Activated CD4-positive, CD25-positive, alpha-beta regulatory T cell treated with anti-CD3 and anti-CD28 coated beads, Interleukin-2, amount 50 U/mL, for 24 hours (primary cell): ENCODE measurements around the gene TICAM1.
"Not testable (repeated sequence)": the region's sequence is repeated elsewhere in the genome, so short reads cannot be mapped to it uniquely, and the experiment has no call there.

Experiments used
- ATAC-seq, 2 donors: fragments of 150-1000 bp; cut with Tn5 transposase; one replicate each; pipeline ENCODE4 v1.10.0; 2021; ENCODE audit warnings: mild to moderate bottlenecking in 1 of 2, moderate library complexity in 1 of 2

Gene TICAM1

DNA sequence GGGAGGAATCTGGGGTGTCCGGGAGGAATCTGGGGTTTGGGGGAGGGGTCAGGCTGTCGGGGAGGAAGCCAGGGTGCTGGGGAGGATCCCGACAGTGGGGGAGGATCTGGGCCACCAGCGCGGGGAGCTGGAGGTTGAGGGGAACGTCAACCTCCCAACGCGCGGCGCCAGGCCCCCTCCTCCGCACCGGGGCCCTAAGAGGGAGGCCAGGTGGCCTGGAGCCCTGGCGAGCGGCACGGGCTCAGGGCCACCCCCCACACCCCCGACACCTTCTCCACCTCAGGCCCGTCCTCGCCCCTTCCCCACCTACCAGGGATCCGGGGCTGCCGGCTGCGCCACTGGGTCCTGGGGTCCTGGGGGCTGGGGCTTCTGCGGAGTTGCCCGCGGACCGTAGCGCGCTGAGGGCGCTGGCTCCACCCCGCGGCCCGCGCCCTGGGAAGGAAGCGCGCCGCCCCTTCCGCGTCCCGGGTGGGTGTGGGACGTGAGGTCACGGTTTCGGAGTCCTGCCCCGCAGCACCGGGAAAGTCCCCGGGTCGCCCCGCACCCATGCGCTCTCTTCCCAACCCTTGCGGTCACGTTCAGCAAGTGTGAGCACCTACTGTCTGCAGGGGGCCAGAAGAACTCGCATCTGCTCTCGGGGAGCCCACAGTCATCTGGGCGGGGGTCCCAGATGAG is at the start of gene TICAM1:
Gene TICAM1, minus strand, starts transcription at position 409 of the 675 bp plus-strand sequence. CDS start 13,335 bp downstream, outside the sequence.
- ATAC-seq = peak; percentile 93 to 94

DNA sequence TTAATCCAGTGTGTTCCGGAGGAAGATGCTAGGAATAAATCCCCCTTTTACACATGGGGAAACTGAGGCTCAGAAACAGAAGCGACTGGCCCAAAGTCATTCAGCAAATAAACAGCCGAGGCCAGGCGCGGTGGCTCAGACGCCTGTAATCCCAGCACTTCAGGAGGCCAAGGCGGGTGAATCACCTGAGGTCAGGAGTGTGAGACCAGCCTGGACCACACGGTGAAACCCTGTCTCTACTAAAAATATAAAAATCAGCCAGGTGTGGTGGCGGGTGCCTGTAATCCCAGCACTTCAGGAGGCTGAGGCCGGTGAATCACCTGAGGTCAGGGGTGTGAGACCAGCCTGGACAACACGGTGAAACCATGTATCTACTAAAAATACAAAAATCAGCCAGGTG is 47.5 kb upstream of the TICAM1 start:
- no peak for ATAC-seq

DNA sequence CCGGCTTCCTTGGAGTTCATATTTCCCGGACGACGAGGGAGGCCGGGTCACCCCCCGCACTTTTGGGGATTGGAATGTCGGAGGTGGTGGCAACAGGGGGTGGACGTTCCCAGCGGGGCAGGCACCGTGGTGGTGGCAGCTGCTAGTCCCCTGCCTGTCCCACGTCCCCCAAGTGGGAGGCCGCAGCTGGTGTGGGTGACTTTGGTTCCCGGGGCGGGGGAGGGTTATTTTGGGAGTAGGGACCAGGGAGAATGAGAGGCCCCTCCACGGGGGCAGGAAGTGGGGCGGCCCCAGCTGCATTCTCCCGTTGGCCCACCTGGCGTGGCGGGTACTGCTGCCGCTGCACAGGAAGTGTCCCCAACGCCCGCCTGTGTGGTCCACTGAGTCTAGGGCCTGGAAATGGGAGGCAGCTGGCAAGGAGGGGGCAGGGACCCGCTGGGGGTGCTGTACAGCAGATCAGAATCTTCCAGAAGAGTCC is 47.0 kb upstream of the TICAM1 start:
- no peak for ATAC-seq

DNA sequence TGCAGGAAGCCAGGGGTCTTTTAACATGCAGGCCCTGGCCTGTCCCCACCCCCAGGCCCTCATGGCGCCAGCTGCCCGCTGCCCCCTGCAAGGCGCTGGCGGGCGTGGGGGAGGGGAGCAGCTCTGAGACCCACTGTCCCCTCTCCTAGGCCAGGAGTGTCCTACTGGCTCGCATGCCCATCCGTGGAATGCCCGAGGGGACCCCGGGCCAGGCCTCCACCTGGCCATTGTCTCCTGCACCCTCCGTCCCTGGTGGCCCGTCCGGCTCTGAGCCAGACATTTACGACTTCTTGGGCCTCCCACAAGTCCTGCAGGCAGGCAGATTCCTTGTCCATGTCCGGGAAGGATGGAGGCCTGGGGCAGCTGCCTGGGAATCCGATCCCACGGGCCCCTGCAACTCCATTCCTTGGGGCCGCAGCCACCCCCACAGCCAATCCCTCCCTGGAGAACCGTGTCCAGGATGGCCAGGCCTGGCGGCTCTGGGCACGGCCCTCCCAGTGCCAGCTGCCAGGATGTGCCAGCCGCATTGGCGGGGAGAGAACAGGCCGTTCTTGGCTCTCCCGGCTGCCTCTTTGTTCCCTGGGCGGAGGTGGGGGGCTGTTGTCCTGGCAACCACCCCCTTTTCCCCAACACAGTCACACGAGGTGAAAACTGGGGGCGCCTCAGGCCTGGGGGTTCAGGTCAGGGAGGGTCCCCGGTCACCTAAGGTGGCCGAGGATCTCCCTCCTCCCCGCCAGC is 46.4 kb upstream of the TICAM1 start:
- ATAC-seq = no peak

DNA sequence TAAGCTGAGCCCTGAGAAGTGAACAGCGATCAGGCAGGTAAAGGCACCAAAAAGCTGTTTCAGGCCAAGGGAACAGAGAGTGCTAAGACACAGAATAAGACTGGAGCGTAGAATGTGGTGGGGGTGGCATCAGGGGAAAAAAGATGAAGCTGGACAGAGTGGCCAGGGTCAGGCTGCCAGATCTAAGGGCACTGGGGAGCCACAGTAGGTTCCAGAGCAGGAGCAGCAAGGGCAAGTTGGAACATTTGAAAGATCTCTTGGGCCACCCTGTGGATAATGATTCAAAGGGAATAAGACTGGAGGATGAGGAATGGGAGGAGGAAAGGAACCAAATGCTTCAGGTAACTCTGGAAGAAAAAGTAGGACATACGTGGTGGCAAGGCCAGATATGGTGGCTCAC is 42.4 kb upstream of the TICAM1 start:
- ATAC-seq = no peak

DNA sequence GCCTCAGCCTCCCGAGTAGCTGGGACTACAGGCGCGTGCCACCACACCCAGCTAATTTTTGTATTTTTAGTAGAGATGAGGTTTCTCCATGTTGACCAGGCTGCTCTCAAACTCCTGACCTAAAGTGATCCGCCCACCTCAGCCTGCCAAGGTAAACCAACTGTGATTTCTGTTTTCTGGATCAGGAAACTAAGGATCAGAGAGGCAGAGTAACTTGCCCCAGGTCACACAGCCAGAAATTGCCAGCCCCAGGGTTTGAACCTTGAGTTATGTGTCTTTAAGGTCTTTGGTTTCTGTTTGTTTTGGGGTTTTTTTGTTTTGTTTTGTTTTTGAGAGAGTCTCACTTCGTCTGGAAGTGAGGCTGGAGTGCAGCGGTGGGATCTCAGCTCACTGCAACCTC is 40.2 kb upstream of the TICAM1 start:
- ATAC-seq = no peak

DNA sequence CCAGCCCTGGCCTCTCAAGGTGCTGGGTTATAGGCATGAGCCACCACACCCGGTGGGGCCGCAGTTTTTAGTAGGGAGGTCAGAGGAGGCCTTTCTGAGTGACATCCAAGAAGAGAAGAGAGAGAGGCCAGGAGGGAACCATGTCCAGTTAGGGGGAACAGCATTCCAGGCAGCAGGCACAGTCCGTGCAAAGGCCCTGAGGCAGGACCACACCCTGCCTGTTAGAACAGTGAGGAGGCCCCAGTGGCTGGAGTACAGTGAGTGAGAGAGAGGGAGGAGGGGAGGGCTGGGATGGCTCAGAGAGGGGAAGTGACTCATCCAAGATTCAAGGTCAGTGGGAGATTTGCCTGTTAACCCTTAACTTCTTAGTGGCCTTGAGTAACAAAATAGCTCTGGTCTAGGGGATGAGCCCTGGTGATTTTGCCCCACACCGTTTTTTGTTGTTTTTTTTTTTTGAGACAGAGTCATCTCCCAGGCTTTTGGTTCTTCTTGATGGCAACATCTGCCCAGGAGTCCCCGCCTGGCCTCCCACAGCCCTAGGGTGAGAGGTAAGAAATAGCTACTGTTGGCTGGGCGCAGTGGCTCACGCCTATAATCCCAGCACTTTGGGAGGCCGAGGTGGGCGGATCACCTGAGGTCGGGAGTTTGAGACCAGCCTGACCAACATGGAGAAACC is 38.7 kb upstream of the TICAM1 start:
- ATAC-seq = peak; percentile 18 to 23

DNA sequence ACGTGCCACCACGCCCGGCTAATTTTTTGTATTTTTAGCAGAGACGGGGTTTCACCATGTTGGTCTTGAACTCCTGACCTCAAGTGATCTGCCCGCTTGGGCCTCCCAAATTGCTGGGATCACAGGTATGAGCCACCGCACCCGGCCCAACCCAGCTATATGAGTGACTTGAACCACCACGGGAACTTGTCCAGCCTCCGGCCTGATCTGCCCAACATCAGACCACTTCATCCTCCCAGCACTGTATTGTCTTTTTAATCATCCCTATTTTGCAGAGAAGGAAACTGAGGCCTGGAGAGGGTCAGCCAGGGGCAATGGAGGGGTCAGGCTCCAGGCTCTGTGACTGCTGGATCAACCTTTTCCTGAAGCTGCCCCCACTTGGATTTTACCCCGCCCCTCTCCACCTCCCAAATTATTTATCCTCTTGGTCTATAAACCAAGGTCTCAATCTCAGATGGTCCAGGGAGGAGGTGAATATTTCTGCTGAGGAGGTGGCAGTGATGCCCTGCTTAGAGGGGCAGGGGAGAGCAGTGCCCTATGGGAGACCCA is 36.8 kb upstream of the TICAM1 start:
- no peak for ATAC-seq

DNA sequence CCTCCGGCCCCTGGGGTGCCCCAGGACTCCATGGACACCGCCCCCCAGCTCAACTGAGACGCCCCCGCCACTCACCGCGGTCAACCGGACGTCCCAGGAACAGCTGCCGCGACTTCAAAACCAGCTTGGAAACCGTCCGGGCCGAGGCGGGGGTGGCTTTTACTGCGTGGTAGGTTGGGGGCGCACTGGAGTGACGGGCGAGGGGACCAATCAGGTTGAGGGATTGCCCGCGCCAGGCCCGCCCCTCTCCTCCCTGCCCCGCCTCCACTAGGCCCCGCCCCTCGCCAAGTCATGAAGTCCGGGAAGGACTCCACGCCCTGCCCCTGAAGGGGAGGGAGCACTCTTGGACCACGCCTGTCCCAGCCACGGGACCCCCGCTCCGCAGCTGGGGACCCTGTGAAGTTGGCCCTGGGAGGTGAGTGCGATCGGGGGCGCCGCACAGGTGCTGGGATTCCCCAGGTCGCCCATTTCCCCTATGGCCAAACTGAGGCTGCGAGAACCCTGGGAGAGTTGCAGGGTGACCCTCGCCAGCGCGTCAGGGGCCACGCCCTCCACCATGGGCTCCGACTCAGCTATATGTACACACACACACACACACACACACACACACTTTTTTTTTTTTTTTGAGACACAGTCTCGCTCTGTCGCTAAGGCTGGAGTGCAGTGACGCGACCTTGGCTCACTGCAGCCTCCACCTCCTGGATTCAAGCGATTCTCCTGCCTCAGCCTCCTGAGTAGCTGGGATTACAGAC is 36.2 kb upstream of the TICAM1 start, which contains the start of gene PLIN3:
Gene PLIN3, minus strand, starts transcription at position 134 of the 752 bp plus-strand sequence. CDS start 6,273 bp downstream, outside the sequence.
- ATAC-seq = peak; percentile 92 to 94

DNA sequence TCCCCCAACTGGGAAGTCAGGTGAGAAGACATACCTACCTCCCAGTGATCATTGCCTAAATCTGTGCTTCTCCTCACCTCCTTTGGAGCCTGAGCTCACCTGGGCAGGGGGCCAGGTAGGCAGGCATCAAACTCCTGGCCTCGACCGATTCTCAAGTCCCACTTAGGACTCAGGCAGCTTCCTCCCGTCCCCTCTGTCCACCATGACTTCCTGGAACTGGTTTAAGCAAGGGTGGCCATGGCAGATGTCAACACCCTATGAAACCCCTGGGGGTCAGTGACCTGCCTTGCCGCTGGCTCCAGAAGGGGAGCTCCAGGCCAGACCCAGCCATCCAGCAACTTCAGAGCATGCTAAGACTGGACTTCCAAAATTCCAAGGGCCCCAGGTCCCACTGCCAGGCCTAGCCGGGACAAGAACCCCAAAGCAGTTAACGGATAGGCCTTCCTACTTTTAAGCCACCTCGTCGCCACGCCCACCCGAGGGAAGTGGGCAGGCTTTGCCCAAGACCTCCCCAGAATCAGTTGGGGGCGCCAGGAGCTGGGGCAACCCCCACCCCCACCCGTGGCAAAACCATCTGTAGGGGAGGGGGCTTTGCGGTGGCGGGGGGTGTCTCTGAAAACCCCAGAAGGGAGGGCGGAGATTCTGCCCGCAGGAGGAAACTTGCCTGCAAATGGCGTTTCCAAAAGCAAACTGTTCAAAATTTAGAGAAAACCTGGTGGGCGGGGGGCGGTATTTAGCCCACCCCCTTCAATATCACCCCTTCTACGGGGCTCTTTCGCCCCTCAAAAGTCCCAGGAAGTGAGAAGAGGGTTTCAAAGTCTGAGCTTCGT is 35.3 kb upstream of the TICAM1 start:
- ATAC-seq = no peak

DNA sequence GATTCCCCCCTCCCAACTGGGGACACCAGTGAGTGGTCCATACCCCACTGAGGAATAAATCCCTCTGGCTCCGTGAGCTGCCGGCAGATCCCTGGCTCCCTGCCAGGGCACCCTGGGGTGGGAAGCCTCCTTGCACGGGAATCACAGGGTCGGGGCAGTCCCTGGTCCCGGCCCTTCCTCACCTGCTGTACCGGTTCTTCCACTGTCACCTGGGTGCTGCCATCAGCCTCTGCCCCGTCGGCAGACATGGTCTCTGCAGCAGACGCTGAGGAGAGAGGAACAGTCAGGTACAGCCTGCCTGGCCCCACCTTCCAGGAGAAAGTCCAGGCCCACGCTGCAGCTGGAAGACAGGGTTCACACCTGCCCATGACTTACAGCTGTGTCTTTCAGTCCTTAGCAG is 29.6 kb upstream of the TICAM1 start:
- ATAC-seq = no peak

DNA sequence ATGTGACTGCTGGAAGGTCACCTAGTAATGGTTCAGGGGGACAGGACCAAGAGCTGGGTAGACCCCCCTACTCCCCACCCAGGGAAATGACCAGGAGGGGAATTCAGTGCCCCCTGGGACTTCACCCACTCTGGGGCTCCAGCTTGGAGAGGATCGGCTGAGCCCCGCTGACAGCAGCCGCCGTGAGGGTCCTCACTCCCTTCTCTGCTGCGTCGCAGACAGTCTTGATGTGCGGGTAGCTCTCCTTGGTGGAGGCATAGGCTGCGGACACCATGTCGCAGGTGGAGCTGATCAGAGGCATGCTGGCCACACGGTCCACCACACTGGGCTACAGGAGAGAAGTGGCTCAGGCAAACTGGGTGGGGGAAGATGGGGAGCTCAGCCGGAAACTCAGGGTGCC is 28.2 kb upstream of the TICAM1 start:
- ATAC-seq = no peak

DNA sequence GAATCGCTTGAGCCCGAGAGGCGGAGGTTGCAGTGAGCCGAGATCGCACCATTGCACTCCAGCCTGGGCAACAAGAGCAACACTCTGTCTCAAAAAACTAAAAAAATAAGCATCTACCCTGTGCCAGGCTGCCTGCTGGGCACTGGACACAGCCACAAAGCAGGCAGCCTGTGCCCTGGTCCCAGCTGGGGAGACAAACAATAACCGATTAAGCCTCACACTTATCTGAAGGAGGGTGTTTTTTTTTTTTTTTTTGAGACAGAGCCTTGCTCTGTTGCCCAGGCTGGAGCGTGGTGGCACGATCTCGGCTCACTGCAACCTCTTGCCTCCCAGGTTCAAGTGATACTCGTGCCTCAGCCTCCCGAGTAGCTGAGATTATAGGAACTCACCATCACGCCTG is 25.0 kb upstream of the TICAM1 start:
- not testable (repeated sequence) for ATAC-seq

DNA sequence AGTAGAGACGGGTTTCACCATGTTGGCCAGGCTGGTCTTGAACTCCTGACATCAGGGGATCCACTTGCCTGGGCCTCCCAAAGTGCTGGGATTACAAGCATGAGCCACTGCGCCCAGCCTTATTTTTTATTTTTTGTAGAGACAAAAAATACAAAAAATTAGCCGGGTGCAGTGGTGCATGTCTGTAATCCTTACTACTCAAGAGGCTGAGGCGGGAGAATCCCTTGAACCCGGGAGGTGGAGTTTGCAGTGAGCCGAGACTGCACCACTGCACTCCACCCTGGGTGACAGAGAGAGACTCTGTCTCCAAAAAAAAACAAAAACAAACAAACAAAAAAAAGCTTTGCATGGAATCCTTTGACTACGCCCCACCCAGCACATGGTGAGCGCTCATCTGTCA is 22.0 kb upstream of the TICAM1 start:
- ATAC-seq = not testable (repeated sequence)

DNA sequence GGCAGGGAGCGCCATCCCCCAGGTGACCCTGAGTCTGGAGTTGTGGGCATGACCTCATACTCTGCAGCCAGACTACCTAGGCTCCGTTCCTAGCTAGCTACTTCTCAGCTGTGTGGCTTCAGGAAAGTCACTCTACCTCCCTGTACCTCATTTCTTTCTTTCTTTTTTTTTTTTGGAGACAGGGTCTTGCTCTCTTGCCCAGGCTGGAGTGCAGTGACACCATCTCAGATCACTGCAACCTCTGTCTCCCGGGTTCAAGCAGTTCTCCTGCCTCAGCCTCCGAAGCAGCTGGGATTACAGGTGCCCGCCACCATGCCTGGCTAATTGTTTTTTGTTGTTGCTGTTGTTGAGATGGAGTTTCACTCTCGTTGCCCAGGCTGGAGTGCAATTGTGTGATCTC is 21.0 kb upstream of the TICAM1 start:
- no peak for ATAC-seq

DNA sequence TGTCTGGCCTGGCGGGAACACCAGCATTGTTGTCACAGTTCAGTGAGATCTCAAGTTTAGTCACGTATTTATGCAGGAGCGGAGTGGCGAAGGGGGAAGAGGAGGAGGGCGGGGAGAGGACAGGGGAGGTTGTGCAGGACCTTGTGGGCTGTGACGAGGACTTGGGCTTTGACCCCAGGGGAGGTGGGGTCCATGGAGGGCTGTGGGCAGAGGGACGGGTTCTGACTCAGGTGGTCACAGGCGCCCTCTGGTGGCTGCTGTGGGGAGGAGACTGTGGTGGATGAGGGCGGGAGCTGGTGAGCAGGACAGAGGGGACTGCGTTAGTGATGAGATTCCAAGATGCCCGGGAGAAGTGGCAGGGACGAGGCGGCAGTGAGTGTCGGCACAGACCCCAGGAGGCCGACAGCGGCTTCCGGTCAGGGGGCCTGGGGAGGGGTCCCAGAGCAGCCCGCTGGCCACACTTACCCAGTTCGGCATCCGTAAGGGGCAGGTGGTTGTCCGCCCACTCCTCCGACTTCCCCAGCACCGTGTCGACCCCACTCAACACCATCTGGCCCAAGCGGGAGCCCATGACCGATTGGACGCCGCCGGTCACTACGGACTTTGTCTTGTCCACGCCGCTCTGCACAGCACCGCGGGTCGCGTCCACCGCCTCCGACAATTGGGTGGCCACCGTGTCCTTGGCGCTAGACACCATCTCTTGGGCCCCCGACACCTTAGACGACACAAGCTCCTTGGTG is 20.2 kb upstream of the TICAM1 start:
- peak; percentile 73 to 89 for ATAC-seq

DNA sequence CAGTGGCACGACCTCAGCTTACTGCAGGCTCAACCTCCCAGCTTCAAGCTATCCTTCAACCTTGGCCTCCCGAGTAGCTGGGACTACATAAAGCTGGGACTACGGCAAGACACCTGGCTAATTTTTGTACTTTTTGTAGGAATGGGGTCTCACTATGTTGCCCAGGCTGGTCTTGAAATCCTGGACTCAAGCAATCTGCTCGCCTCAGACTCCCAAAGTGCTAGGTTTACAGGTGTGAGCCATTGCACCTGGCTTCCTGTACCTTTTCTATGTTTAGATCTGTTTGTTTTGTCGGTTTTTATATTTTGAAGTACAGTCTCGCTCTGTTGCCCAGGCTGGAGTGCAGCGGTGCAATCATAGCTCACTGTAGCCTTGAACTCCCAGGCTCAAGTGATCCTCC is 17.5 kb upstream of the TICAM1 start:
- no peak for ATAC-seq

DNA sequence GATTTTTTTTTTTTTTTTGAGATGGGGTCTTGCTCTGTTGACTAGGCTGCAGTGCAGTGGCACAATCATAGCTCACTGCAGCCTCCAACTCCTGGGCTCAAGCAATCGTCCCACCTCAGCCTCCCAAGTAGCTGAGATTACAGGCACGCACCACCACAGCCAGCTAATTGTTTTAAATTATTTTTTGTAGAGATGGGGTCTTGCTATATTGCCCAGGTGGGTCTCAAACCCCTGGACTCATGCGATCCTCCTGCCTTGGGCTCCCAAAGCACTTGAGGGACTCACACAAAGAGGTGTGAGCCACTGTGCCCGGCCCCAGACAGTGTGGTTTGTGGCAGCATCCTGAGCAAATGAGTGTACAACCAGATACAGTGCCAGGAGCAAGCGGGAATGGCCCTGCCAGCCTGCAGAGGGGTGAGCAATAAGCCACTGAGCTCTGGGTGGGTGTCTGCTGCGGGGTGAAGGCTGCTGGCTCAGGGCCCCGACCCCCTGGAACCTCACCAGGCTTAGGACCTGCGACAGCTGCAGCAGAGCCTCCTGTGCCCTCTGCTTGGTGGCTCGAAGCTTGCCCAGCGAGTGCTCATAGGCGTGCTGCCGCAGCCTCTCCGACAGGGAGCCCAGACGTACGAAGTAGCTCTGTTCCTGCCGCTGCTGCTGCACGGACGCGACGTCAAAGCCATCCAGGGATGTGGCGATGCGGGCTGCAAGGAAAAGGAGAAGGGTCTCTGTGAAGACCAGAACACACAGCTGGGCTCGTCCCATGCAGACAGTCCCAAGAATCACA is 15.9 kb upstream of the TICAM1 start:
- ATAC-seq = no peak

DNA sequence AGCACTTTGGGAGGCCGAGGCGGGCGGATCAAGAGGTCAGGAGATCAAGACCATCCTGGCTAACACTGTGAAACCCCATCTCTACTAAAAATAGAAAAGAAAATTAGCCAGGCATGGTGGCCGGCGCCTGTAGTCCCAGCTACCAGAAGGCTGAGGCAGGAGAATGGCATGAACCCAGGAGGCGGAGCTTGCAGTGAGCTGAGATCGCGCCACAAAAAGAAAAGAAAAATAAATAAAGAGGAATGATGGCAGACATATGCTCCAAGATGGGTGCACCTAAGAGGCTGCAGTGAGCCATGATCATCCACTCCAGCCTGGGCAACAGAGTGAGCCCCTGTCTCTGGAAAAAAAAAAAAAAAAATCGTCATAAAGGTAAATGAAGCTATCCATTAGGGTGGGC is 14.5 kb upstream of the TICAM1 start:
- ATAC-seq = not testable (repeated sequence)
